HFF-Myc (cell line): ENCODE data around the gene PTGES3L.

Experiments used
- DNase-seq: peaks from one replicate; pipeline ENCODE4 v3.0.0-alpha.2; 2011; ENCODE audit warnings: low read depth; ENCODE audit errors: extremely low read depth
- H3K4me3 ChIP-seq: replicated peaks from 2 replicates; pipeline ENCODE4 v1.5.1; 2011; ENCODE audit warnings: low read depth, mild to moderate bottlenecking, control low read depth, low read length
- CTCF ChIP-seq: IDR thresholded peaks from 2 replicates; pipeline ENCODE4 v1.5.1; 2012; ENCODE audit warnings: mild to moderate bottlenecking, low read depth, low read length, control low read depth; ENCODE audit errors: missing control alignments

The PTGES3L gene

GRCh38 chr17:42950044-42950783 is 29.7 kb downstream of the PTGES3L start:
- H3K4me3 ChIP-seq, result no peak overlapping the region
- DNase-seq, result no peak
- no peak for TF ChIP-seq CTCF

GRCh38 chr17:42946812-42947211 is 33.1 kb downstream of the PTGES3L start:
- TF ChIP-seq CTCF, result no peak
- DNase-seq, result no peak

GRCh38 chr17:42944211-42944610 is 35.7 kb downstream of the PTGES3L start:
- no peak for DNase-seq
- no peak for TF ChIP-seq CTCF
- no peak overlapping the region for H3K4me3 ChIP-seq

More at GRCh38 chr17:42946812-42947211, 33.1 kb downstream of the PTGES3L start:
- no peak overlapping the region for H3K4me3 ChIP-seq

GRCh38 chr17:42937712-42938596 is 41.9 kb downstream of the PTGES3L start:
- peak; percentile 40 for DNase-seq
- peak; percentile 70 for TF ChIP-seq CTCF
- H3K4me3 ChIP-seq, result no peak overlapping the region

GRCh38 chr17:42929497-42929844 is 50.4 kb downstream of the PTGES3L start:
- no peak for DNase-seq
- no peak overlapping the region for H3K4me3 ChIP-seq
- no peak for TF ChIP-seq CTCF

GRCh38 chr17:42928714-42929496 is 51.0 kb downstream of the PTGES3L start:
- H3K4me3 ChIP-seq, result no peak overlapping the region
- TF ChIP-seq CTCF, result peak; percentile 50
- DNase-seq, result peak; percentile 48
